Measurements from ENCODE around the gene TM9SF1. TPM values are rescaled to one million over a fixed set of nuclear protein-coding genes. Genes with fewer than 3 reads are reported as not detected.

Gene TM9SF1
- total RNA-seq, 4 donors from 2014 or later: 27.0 to 44.6 (median 43.8) TPM

DNA sequence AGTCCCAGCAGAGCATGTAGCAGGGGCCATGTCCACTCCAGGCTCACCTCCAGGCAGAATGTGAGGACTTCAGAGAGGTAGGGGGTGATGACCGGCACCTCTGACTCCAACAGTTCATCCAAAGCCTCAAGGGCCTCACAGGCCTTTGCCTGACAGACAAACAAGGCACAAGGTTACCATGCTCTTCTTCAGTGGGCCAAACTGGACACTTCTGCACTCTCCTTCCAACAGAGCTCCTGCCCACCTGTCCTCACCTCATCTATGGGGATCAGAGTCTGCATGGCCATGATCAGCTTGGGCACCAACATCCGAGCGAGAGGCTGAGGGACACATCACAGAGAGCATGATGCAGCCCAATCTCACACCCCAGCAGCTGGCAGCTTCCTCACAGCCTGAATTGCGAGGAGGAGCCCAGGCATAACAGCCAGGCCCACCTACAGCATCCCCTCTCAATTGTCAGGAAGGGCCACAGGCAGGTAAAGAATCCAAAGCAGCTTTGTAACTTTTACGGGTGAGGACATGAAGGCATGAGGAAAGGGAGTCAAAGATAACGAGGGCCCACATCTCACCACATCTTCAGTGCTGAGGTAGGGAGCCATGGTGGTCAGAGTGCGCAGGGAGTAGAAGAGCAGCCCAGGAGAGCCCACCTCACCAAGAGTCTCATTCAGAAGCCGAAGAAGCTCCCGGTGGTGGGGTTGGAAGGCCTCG, 8.3 kb downstream of the TM9SF1 start:
- H3K27ac ChIP-seq (replicated peaks in 1 of 4): no peak overlapping the region
- DNase-seq (ENCODE audit: extremely low spot score): no peak
- H3K27me3 ChIP-seq: no peaks in the 10 kb centered on the region
- H3K9me3 ChIP-seq: no peaks in the 10 kb centered on the region
- TF ChIP-seq POLR2AphosphoS5 (IDR thresholded peaks at IDR 0.05) (no peak), POLR2A (IDR thresholded peaks at IDR 0.05; ENCODE audit: low read depth) (no peak), EP300 (IDR thresholded peaks at IDR 0.05) (no peak)
- TF ChIP-seq, protein P1, sequence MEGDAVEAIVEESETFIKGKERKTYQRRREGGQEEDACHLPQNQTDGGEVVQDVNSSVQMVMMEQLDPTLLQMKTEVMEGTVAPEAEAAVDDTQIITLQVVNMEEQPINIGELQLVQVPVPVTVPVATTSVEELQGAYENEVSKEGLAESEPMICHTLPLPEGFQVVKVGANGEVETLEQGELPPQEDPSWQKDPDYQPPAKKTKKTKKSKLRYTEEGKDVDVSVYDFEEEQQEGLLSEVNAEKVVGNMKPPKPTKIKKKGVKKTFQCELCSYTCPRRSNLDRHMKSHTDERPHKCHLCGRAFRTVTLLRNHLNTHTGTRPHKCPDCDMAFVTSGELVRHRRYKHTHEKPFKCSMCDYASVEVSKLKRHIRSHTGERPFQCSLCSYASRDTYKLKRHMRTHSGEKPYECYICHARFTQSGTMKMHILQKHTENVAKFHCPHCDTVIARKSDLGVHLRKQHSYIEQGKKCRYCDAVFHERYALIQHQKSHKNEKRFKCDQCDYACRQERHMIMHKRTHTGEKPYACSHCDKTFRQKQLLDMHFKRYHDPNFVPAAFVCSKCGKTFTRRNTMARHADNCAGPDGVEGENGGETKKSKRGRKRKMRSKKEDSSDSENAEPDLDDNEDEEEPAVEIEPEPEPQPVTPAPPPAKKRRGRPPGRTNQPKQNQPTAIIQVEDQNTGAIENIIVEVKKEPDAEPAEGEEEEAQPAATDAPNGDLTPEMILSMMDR (IDR thresholded peaks at IDR 0.05): no peak
- no peak overlapping the region for H3K4me3 ChIP-seq
- 93% methylated on average over 10 of the region's 10 CpGs for WGBS
- intact Hi-C loops (cut with DNase I): no loop called here
- peaks cover 50 to 77% (median 69%) of the 10 kb centered on the region in 4 donors for H3K36me3 ChIP-seq
- peaks cover 17 to 31% (median 27%) of the 10 kb centered on the region in 4 donors for H3K4me1 ChIP-seq

DNA sequence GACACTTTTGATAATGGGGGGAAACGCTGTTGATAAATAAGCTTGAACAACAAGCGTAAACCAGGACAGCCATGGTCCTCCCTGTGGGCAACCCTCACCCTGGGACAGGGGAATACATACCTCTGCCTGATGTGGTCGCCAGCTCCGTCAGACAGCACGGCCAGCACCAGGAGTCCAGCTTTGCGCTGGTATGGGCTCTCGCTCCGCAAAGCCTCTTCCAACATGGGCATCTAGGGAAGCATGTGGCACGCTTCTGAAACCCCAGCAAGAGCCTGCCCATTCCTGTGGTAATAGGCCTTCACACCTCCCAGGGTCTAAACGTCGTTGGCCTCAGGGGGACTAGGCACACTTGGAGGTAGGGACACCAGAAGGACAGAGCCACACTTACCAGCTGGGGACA, 9.5 kb downstream of the TM9SF1 start:
- DNase-seq (ENCODE audit: extremely low spot score): no peak
- peaks cover 50 to 77% (median 71%) of the 10 kb centered on the region in 4 donors for H3K36me3 ChIP-seq
- WGBS: 89% methylated on average over 8 of the region's 11 CpGs

GRCh38 chr14:24185026-24185425, 10.2 kb downstream of the TM9SF1 start:
- H3K9me3 ChIP-seq: no peaks in the 10 kb centered on the region
- DNase-seq (ENCODE audit: extremely low spot score): no peak
- WGBS: 98% methylated on average over 7 of the region's 7 CpGs
- H3K36me3 ChIP-seq: peaks cover 45 to 78% (median 72%) of the 10 kb centered on the region in 4 donors
- TF ChIP-seq, protein P1 (IDR thresholded peaks at IDR 0.05): no peak
- no peak for TF ChIP-seq POLR2A (IDR thresholded peaks at IDR 0.05; ENCODE audit: low read depth)
- H3K4me1 ChIP-seq: peaks cover 22 to 36% (median 34%) of the 10 kb centered on the region in 4 donors
- H3K27me3 ChIP-seq: no peaks in the 10 kb centered on the region
- H3K27ac ChIP-seq (replicated peaks in 1 of 4): no peak overlapping the region
- intact Hi-C loops (cut with DNase I): no loop called here
- H3K4me3 ChIP-seq: no peak overlapping the region

More for the DNA sequence above, 9.5 kb downstream of the TM9SF1 start:
- Histone ChIP-seq H3K4me3 (no peak overlapping the region), H3K4me1 (peaks cover 17 to 29% (median 26%) of the 10 kb centered on the region in 4 donors), H3K27me3 (no peaks in the 10 kb centered on the region), H3K9me3 (no peaks in the 10 kb centered on the region), H3K27ac (replicated peaks in 1 of 4) (no peak overlapping the region)
- TF ChIP-seq EP300 (IDR thresholded peaks at IDR 0.05) (no peak), POLR2A (IDR thresholded peaks at IDR 0.05; ENCODE audit: low read depth) (no peak), POLR2AphosphoS5 (IDR thresholded peaks at IDR 0.05) (no peak)
- TF ChIP-seq, protein P1 (IDR thresholded peaks at IDR 0.05): no peak
- intact Hi-C loops (cut with DNase I): no loop called here

GRCh38 chr14:24184104-24184970, 10.9 kb downstream of the TM9SF1 start:
- no peak for DNase-seq (ENCODE audit: extremely low spot score)
- Histone ChIP-seq H3K9me3 (no peaks in the 10 kb centered on the region), H3K27ac (replicated peaks in 1 of 4) (no peak overlapping the region), H3K4me3 (no peak overlapping the region), H3K4me1 (peaks cover 27 to 38% (median 36%) of the 10 kb centered on the region in 4 donors), H3K36me3 (peaks cover 49 to 78% (median 75%) of the 10 kb centered on the region in 4 donors), H3K27me3 (no peaks in the 10 kb centered on the region)
- WGBS: 96% methylated on average over 11 of the region's 19 CpGs
- intact Hi-C loops (cut with DNase I): no loop called here
- TF ChIP-seq POLR2AphosphoS5 (IDR thresholded peaks at IDR 0.05) (no peak), POLR2A (IDR thresholded peaks at IDR 0.05; ENCODE audit: low read depth) (no peak), EP300 (IDR thresholded peaks at IDR 0.05) (no peak)
- TF ChIP-seq, protein P1 (IDR thresholded peaks at IDR 0.05): no peak

Data from esophagus muscularis mucosa (tissue), 4 donors.